Measurements from ENCODE around the gene CPED1. TPM values are rescaled to one million over a fixed set of nuclear protein-coding genes. Genes with fewer than 3 reads are reported as not detected.
"Not testable (repeated sequence)": the region's sequence is repeated elsewhere in the genome, so short reads cannot be mapped to it uniquely, and the experiment has no call there.

Gene CPED1
- total and polyA plus RNA-seq, 2 experiments from 2014 or later: 0.17 to 0.47 TPM

GRCh38 chr7:120981888-120982615, 6.5 kb upstream of the CPED1 start:
- H3K36me3 ChIP-seq (ENCODE audit: insufficient read depth): no peaks in the 10 kb centered on the region
- Mint-ChIP-seq H3K36me3 (ENCODE audit: low read depth) (no peaks in the 10 kb centered on the region), H3K27me3 (ENCODE audit: insufficient read depth, low read depth, poor library complexity) (no peaks in the 10 kb centered on the region), H3K4me3 (no peak overlapping the region), H3K9me3 (no peaks in the 10 kb centered on the region; the same call in 2 of the 3 replicates), H3K4me1 (peaks cover 4% of the 10 kb centered on the region; the same call in 1 of the 3 replicates), H3K27ac (no peak overlapping the region)
- no peak overlapping the region for H3K27ac ChIP-seq (ENCODE audit: low read depth)
- H3K4me1 ChIP-seq (ENCODE audit: insufficient read depth): no peaks in the 10 kb centered on the region
- no peaks in the 10 kb centered on the region for H4K20me1 ChIP-seq (replicated peaks; ENCODE audit: insufficient read depth)
- H3K4me2 ChIP-seq: no peak overlapping the region
- ATAC-seq (peak; percentile 86), DNase-seq (ENCODE audit: low spot score) (peak; percentile 38)
- H2AFZ ChIP-seq: no peak overlapping the region
- H3F3A ChIP-seq (replicated peaks; ENCODE audit: low read depth): no peaks in the 10 kb centered on the region
- no peak overlapping the region for H3K4me3 ChIP-seq
- H3K9me2 ChIP-seq (ENCODE audit: insufficient read depth): no peaks in the 10 kb centered on the region
- no peaks in the 10 kb centered on the region for H3K27me3 ChIP-seq (ENCODE audit: insufficient read depth)
- no peaks in the 10 kb centered on the region for H3K79me2 ChIP-seq (replicated peaks; ENCODE audit: insufficient read depth)
- no peak for TF ChIP-seq ZNF331 (CRISPR knock-in tag; IDR thresholded peaks at IDR 0.05; ENCODE audit: low read depth)
- TF ChIP-seq POLR2AphosphoS5 (IDR thresholded peaks at IDR 0.05; ENCODE audit: low read depth): no peak
- TF ChIP-seq ZNF462 (CRISPR knock-in tag; IDR thresholded peaks at IDR 0.05): no peak
- no peak for TF ChIP-seq JUNB (IDR thresholded peaks at IDR 0.05; ENCODE audit: unreplicated experiment)
- TF ChIP-seq CTCF (conservative IDR thresholded peaks at IDR 0.05; ENCODE audit: low read depth in 2 of 2): peak; percentile 39 to 52
- TF ChIP-seq EZH2 (IDR thresholded peaks at IDR 0.05; ENCODE audit: low read depth, unreplicated experiment): no peak
- no peak for TF ChIP-seq CREB1 (CRISPR knock-in tag; IDR thresholded peaks at IDR 0.05; ENCODE audit: low read depth)

GRCh38 chr7:120983592-120983991, 4.9 kb upstream of the CPED1 start:
- ATAC-seq; H4K20me1 ChIP-seq (replicated peaks; ENCODE audit: insufficient read depth); H3K79me2 ChIP-seq (replicated peaks; ENCODE audit: insufficient read depth); H3K4me3 Mint-ChIP-seq; H3K36me3 Mint-ChIP-seq (ENCODE audit: low read depth); H3K27me3 ChIP-seq (ENCODE audit: insufficient read depth); H2AFZ ChIP-seq; H3K27ac Mint-ChIP-seq; H3K9me2 ChIP-seq (ENCODE audit: insufficient read depth); H3K4me2 ChIP-seq; H3K9me3 Mint-ChIP-seq; H3K4me3 ChIP-seq; H3F3A ChIP-seq (replicated peaks; ENCODE audit: low read depth); H3K27ac ChIP-seq (ENCODE audit: low read depth); H3K4me1 Mint-ChIP-seq; H3K36me3 ChIP-seq (ENCODE audit: insufficient read depth); H3K27me3 Mint-ChIP-seq (ENCODE audit: insufficient read depth, low read depth, poor library complexity); DNase-seq (ENCODE audit: low spot score); H3K4me1 ChIP-seq (ENCODE audit: insufficient read depth): not testable (repeated sequence)

Measured in GM23338 (cell line).